Ishikawa (cell line): ENCODE results near the gene ABCC1.

Experiments
- CEBPB ChIP-seq: IDR thresholded peaks from 2 replicates; pipeline ENCODE4 v1.6.1; 2012
- CREB1 ChIP-seq: IDR thresholded peaks from 2 replicates; pipeline ENCODE4 v1.6.1; 2012; ENCODE audit warnings: low read depth
- EGR1 ChIP-seq: IDR thresholded peaks from 2 replicates; pipeline ENCODE4 v1.6.1; 2012
- EP300 ChIP-seq: IDR thresholded peaks from 2 replicates; pipeline ENCODE4 v1.6.1; 2012; ENCODE audit warnings: borderline replicate concordance
- FOXM1 ChIP-seq: IDR thresholded peaks from 2 replicates; pipeline ENCODE4 v1.6.1; 2012; ENCODE audit warnings: low read depth, borderline replicate concordance
- MAX ChIP-seq: IDR thresholded peaks from 2 replicates; pipeline ENCODE4 v1.6.1; 2012
- NFIC ChIP-seq: IDR thresholded peaks from 2 replicates; pipeline ENCODE4 v1.6.1; 2012
- RAD21 ChIP-seq: IDR thresholded peaks from 2 replicates; pipeline ENCODE4 v1.6.1; 2012; ENCODE audit warnings: low read depth
- REST ChIP-seq: IDR thresholded peaks from 2 replicates; pipeline ENCODE4 v1.6.1; 2012; ENCODE audit warnings: low read depth, mild to moderate bottlenecking
- TAF1 ChIP-seq: IDR thresholded peaks from 2 replicates; pipeline ENCODE4 v1.6.1; 2012; ENCODE audit warnings: low read depth, mild to moderate bottlenecking
- TCF12 ChIP-seq: IDR thresholded peaks from 2 replicates; pipeline ENCODE4 v1.6.1; 2012; ENCODE audit warnings: low read depth
- TEAD4 ChIP-seq: IDR thresholded peaks from 2 replicates; pipeline ENCODE4 v1.6.1; 2012
- USF1 ChIP-seq: IDR thresholded peaks from 2 replicates; pipeline ENCODE4 v1.6.1; 2012
- YY1 ChIP-seq: IDR thresholded peaks from 2 replicates; pipeline ENCODE4 v1.6.1; 2012; ENCODE audit warnings: low read depth
- ZBTB7A ChIP-seq: IDR thresholded peaks from 2 replicates; pipeline ENCODE4 v1.6.1; 2012; ENCODE audit warnings: low read depth

Gene ABCC1

GRCh38 chr16:16146380-16147315 lies 197.2 kb downstream of the ABCC1 start:
- TF ChIP-seq CEBPB (no peak), MAX (peak; percentile 54; the same call in 1 of the 2 replicates), YY1 (no peak), REST (no peak), EP300 (peak; percentile 65; the same call in 1 of the 2 replicates), FOXM1 (0 out of 2 replicates have a peak, but pooled peaks have one; percentile 17), TCF12 (peak; percentile 76), NFIC (peak; percentile 78)

GRCh38 chr16:16147316-16147999 lies 198.0 kb downstream of the ABCC1 start:
- TF ChIP-seq EP300 (no peak), CEBPB (no peak), MAX (no peak), TAF1 (no peak), USF1 (no peak), YY1 (no peak), RAD21 (no peak), TEAD4 (no peak), NFIC (no peak), TCF12 (no peak), FOXM1 (no peak), CREB1 (no peak), REST (no peak), ZBTB7A (no peak), EGR1 (no peak)

- peak; percentile 89 for TF ChIP-seq NFIC
- peak; percentile 39; the same call in 1 of the 2 replicates for TF ChIP-seq CEBPB
- TF ChIP-seq TEAD4, result peak; percentile 92
- TF ChIP-seq TAF1, result 0 out of 2 replicates have a peak, but pooled peaks have one; percentile 20
- peak; percentile 26; the same call in 1 of the 2 replicates for TF ChIP-seq RAD21
- TF ChIP-seq TCF12, result peak; percentile 94
- peak; percentile 76 for TF ChIP-seq FOXM1
- peak; percentile 95 for TF ChIP-seq EP300
Observed at GRCh38 chr16:16148000-16148599, 198.7 kb downstream of the ABCC1 start.

- TF ChIP-seq YY1 (no peak), MAX (0 out of 2 replicates have a peak, but pooled peaks have one; percentile 37), CEBPB (0 out of 2 replicates have a peak, but pooled peaks have one; percentile 28), TEAD4 (peak; percentile 94), NFIC (peak; percentile 98), EGR1 (no peak), EP300 (peak; percentile 89), USF1 (no peak), TCF12 (peak; percentile 85), FOXM1 (peak; percentile 14; the same call in 1 of the 2 replicates)
Observed at GRCh38 chr16:16148755-16149154, 199.3 kb downstream of the ABCC1 start.

GRCh38 chr16:16149710-16150116 lies 200.3 kb downstream of the ABCC1 start:
- TF ChIP-seq TCF12 (no peak), NFIC (no peak), EGR1 (no peak), REST (no peak), RAD21 (no peak), MAX (no peak), EP300 (no peak), ZBTB7A (no peak), YY1 (no peak), TEAD4 (no peak), TAF1 (no peak), FOXM1 (no peak), CREB1 (no peak), CEBPB (no peak), USF1 (no peak)
